COLO829 (cell line): ENCODE data around the gene CIAO2B.

Experiments used
- DNase-seq: peaks from one replicate; pipeline ENCODE4 v3.0.0; 2012; ENCODE audit warnings: low spot score

Gene CIAO2B

GRCh38 chr16:66885491-66885890 is 48.7 kb downstream of the CIAO2B start:
- no peak for DNase-seq

GRCh38 chr16:66882702-66883101 is 51.5 kb downstream of the CIAO2B start:
- DNase-seq: no peak
